ENCODE results near the gene TH. TPM values are rescaled to one million over a fixed set of nuclear protein-coding genes. Genes with fewer than 3 reads are reported as not detected.

Gene TH
- total and polyA plus RNA-seq, 2 donors (not counting 1 experiment from before 2014, with no cell fraction given), result not detected

GRCh38 chr11:2120359-2121100 is 51.1 kb downstream of the TH start:
- H3K27ac ChIP-seq (ENCODE audit: low read length in 2 of 2), result no peak overlapping the region
- H3K4me1 Mint-ChIP-seq, result no peaks in the 10 kb centered on the region
- ChIA-PET CTCF (no interaction called here), POLR2A (no interaction called here)
- no peak overlapping the region for H3K9ac ChIP-seq (ENCODE audit: low read length)
- H3K4me1 ChIP-seq (ENCODE audit: control insufficient read depth in 2 of 2, insufficient read depth in 2 of 2, low read length in 2 of 2), result no peaks in the 10 kb centered on the region
- H3K27me3 ChIP-seq (replicated peaks in 1 of 4; ENCODE audit: control extremely low read depth in 1 of 4, control insufficient read depth in 3 of 4, insufficient read depth in 4 of 4, low read length in 3 of 4), result peaks cover 0 to 21% (median 5%) of the 10 kb centered on the region in 4 experiments
- peaks cover 4% of the 10 kb centered on the region for H3K9me3 Mint-ChIP-seq (ENCODE audit: insufficient read depth)
- no peaks in the 10 kb centered on the region for H3K36me3 ChIP-seq (replicated peaks in 1 of 2; ENCODE audit: control extremely low read depth in 1 of 2, control insufficient read depth in 1 of 2, extremely low read depth in 1 of 2, insufficient read depth in 2 of 2, low read length in 1 of 2)
- H3K4me2 ChIP-seq (replicated peaks; ENCODE audit: low read depth, low read length, poor library complexity, severe bottlenecking), result no peak overlapping the region
- intact Hi-C loops (cut with micrococcal nuclease), result no loop called here
- H3K4me3 ChIP-seq (ENCODE audit: control extremely low read depth in 1 of 5, extremely low read depth in 1 of 5, insufficient read depth in 1 of 5, low read depth in 2 of 5, low read length in 4 of 5), result no peak overlapping the region
- no peak overlapping the region for H2AFZ ChIP-seq (ENCODE audit: insufficient read depth, low read depth, low read length, poor library complexity, severe bottlenecking)
- TF ChIP-seq CTCF (IDR thresholded peaks at IDR 0.05) (no peak), EZH2 (IDR thresholded peaks at IDR 0.05; ENCODE audit: borderline replicate concordance, insufficient read depth, low read depth, low read length, poor library complexity, severe bottlenecking) (no peak)
- no peak for DNase-seq
- no peaks in the 10 kb centered on the region for H3K9me3 ChIP-seq (ENCODE audit: control extremely low read depth in 1 of 3, control insufficient read depth in 2 of 3, insufficient read depth in 1 of 3, low read length in 2 of 3)
- H3K4me3 Mint-ChIP-seq, result no peak overlapping the region
- H3K27me3 Mint-ChIP-seq, result peaks cover 25% of the 10 kb centered on the region
- WGBS (ENCODE audit: insufficient coverage), result 81% methylated on average over 12 of the region's 23 CpGs
- no peaks in the 10 kb centered on the region for H3K79me2 ChIP-seq (ENCODE audit: control insufficient read depth, insufficient read depth, low read length)
- ATAC-seq (ENCODE audit: low read depth), result no peak
- H3K27ac Mint-ChIP-seq, result no peak overlapping the region
- H4K20me1 ChIP-seq (ENCODE audit: control insufficient read depth, insufficient read depth, low read length, poor library complexity, severe bottlenecking), result no peaks in the 10 kb centered on the region

- POLR2A ChIA-PET, result no interaction called here
Measured at GRCh38 chr11:2118677-2119076, 52.9 kb downstream of the TH start.

More at GRCh38 chr11:2118677-2119076, 52.9 kb downstream of the TH start:
- no peak overlapping the region for H2AFZ ChIP-seq (ENCODE audit: insufficient read depth, low read depth, low read length, poor library complexity, severe bottlenecking)
- H3K4me1 Mint-ChIP-seq, result no peaks in the 10 kb centered on the region
- no peak overlapping the region for H3K4me2 ChIP-seq (replicated peaks; ENCODE audit: low read depth, low read length, poor library complexity, severe bottlenecking)
- no peak overlapping the region for H3K27ac Mint-ChIP-seq
- no peak overlapping the region for H3K4me3 Mint-ChIP-seq
- peaks cover 0 to 20% (median 5%) of the 10 kb centered on the region in 4 experiments for H3K27me3 ChIP-seq (replicated peaks in 1 of 4; ENCODE audit: control extremely low read depth in 1 of 4, control insufficient read depth in 3 of 4, insufficient read depth in 4 of 4, low read length in 3 of 4)
- H3K9ac ChIP-seq (ENCODE audit: low read length), result no peak overlapping the region
- intact Hi-C loops (cut with micrococcal nuclease), result no loop called here
- H3K4me1 ChIP-seq (ENCODE audit: control insufficient read depth in 2 of 2, insufficient read depth in 2 of 2, low read length in 2 of 2), result no peaks in the 10 kb centered on the region
- ATAC-seq (ENCODE audit: low read depth) (no peak), DNase-seq (no peak)
- no peak overlapping the region for H3K4me3 ChIP-seq (ENCODE audit: control extremely low read depth in 1 of 5, extremely low read depth in 1 of 5, insufficient read depth in 1 of 5, low read depth in 2 of 5, low read length in 4 of 5)
- H3K27ac ChIP-seq (ENCODE audit: low read length in 2 of 2), result no peak overlapping the region
- no CpG with 5 or more reads among the region's 4 CpGs for WGBS (ENCODE audit: insufficient coverage)
- no peaks in the 10 kb centered on the region for H3K9me3 Mint-ChIP-seq (ENCODE audit: insufficient read depth)
- no peaks in the 10 kb centered on the region for H3K9me3 ChIP-seq (ENCODE audit: control extremely low read depth in 1 of 3, control insufficient read depth in 2 of 3, insufficient read depth in 1 of 3, low read length in 2 of 3)
- H3K36me3 ChIP-seq (replicated peaks in 1 of 2; ENCODE audit: control extremely low read depth in 1 of 2, control insufficient read depth in 1 of 2, extremely low read depth in 1 of 2, insufficient read depth in 2 of 2, low read length in 1 of 2), result no peaks in the 10 kb centered on the region
- no peaks in the 10 kb centered on the region for H4K20me1 ChIP-seq (ENCODE audit: control insufficient read depth, insufficient read depth, low read length, poor library complexity, severe bottlenecking)
- peaks cover 20% of the 10 kb centered on the region for H3K27me3 Mint-ChIP-seq
- TF ChIP-seq CTCF (IDR thresholded peaks at IDR 0.05), result no peak
- no peaks in the 10 kb centered on the region for H3K79me2 ChIP-seq (ENCODE audit: control insufficient read depth, insufficient read depth, low read length)
- CTCF ChIA-PET, result no interaction called here
